ENCODE data around the gene CC2D1B. TPM values are rescaled to one million over a fixed set of nuclear protein-coding genes. Genes with fewer than 3 reads are reported as not detected.

The CC2D1B gene
- 13.1 and 18.9 TPM in 2 replicates for polyA plus RNA-seq (2011; rRNA removed)
- polyA minus RNA-seq (2011; rRNA and poly(A)+ RNA removed) = 15.1 and 19.5 TPM in 2 replicates

- Histone ChIP-seq H3K27me3 (ENCODE audit: control insufficient read depth, insufficient read depth, low read length) (no peaks in the 10 kb centered on the region), H3K36me3 (ENCODE audit: control insufficient read depth, insufficient read depth, low read length) (peaks cover 15% of the 10 kb centered on the region), H3K4me3 (ENCODE audit: low read depth, low read length) (peak within 1 kb of the TSS; percentile 97)
- peak; percentile 86 for DNase-seq (ENCODE audit: low read depth)
- POLR2A ChIA-PET = interaction anchor here (0.6 kb wide), 2 partner anchors 187 to 357 kb away, joined by 3 to 12 read pairs; no protein-coding TSS in a partner anchor
- CTCF ChIA-PET = interaction anchor here (0.6 to 1.0 kb wide), 3 partner anchors 8 to 332 kb away, joined by 3 read pairs; partner anchors contain the start of gene KTI12
- no peak for TF ChIP-seq CTCF (IDR thresholded peaks at IDR 0.05; ENCODE audit: insufficient read depth, low read depth, low read length)
Measured at GRCh38 chr1:52365746-52366516, at the start of gene CC2D1B. Gene CC2D1B (minus strand): TSS chr1:52366205. CDS start chr1:52364620, 1,585 bp downstream.

- ChIA-PET POLR2A (no interaction called here), CTCF (no interaction called here)
- Histone ChIP-seq H3K36me3 (ENCODE audit: control insufficient read depth, insufficient read depth, low read length) (peaks cover 21% of the 10 kb centered on the region), H3K27me3 (ENCODE audit: control insufficient read depth, insufficient read depth, low read length) (no peaks in the 10 kb centered on the region), H3K4me3 (ENCODE audit: low read depth, low read length) (no peak overlapping the region)
- TF ChIP-seq CTCF (IDR thresholded peaks at IDR 0.05; ENCODE audit: insufficient read depth, low read depth, low read length) = no peak
- DNase-seq (ENCODE audit: low read depth) = no peak
Measured at GRCh38 chr1:52414942-52415341, 48.9 kb upstream of the CC2D1B start.

GRCh38 chr1:52413410-52413989 is 47.5 kb upstream of the CC2D1B start:
- Histone ChIP-seq H3K4me3 (ENCODE audit: low read depth, low read length) (no peak overlapping the region), H3K27me3 (ENCODE audit: control insufficient read depth, insufficient read depth, low read length) (no peaks in the 10 kb centered on the region), H3K36me3 (ENCODE audit: control insufficient read depth, insufficient read depth, low read length) (peaks cover 25% of the 10 kb centered on the region)
- TF ChIP-seq CTCF (IDR thresholded peaks at IDR 0.05; ENCODE audit: insufficient read depth, low read depth, low read length) = no peak
- ChIA-PET CTCF (interaction anchor here (1.0 to 1.4 kb wide), 2 partner anchors 8 to 9 kb away, joined by 3 read pairs; partner anchors contain the start of genes ORC1 and PRPF38A), POLR2A (no interaction called here)
- no peak for DNase-seq (ENCODE audit: low read depth)

GRCh38 chr1:52404975-52405338 is 39.0 kb upstream of the CC2D1B start:
- CTCF ChIA-PET = interaction anchor here (0.6 to 1.0 kb wide), 4 partner anchors 9 to 56 kb away, joined by 3 read pairs; no protein-coding TSS in a partner anchor
- TF ChIP-seq CTCF (IDR thresholded peaks at IDR 0.05; ENCODE audit: insufficient read depth, low read depth, low read length) = no peak
- no peak for DNase-seq (ENCODE audit: low read depth)
- no peaks in the 10 kb centered on the region for H3K27me3 ChIP-seq (ENCODE audit: control insufficient read depth, insufficient read depth, low read length)
- H3K36me3 ChIP-seq (ENCODE audit: control insufficient read depth, insufficient read depth, low read length) = peaks cover 7% of the 10 kb centered on the region
- peak overlapping the region; percentile 62 for H3K4me3 ChIP-seq (ENCODE audit: low read depth, low read length)
- POLR2A ChIA-PET = interaction anchor here (1.0 kb wide), 1 partner anchor 148 kb away, joined by 3 read pairs; the partner anchor contains the start of gene TUT4
